Fibroblast of villous mesenchyme (primary cell): Measurements from ENCODE around the gene CLCN2. TPM values are rescaled to one million over a fixed set of nuclear protein-coding genes. Genes with fewer than 3 reads are reported as not detected.

Source experiments
- DNase-seq: peaks from one replicate; pipeline ENCODE4 v3.0.0-alpha.2; 2010; ENCODE audit warnings: low read depth
- H3K4me3 ChIP-seq: 2 replicates; pipeline ENCODE4 v1.5.1; 2011; ENCODE audit warnings: low read depth, mild to moderate bottlenecking, low read length
- total RNA-seq: library from RNA; depleted of rRNA; stranded (reverse); fragments of >200 nt; gene quantifications from 2 replicates; pipeline ENCODE4 v1.2.3, GENCODE V29; 2012
- TF ChIP-seq, protein P1 (sequence below): IDR thresholded peaks from 2 replicates; pipeline ENCODE4 v1.5.1; 2012; ENCODE audit warnings: low read depth, mild to moderate bottlenecking, low read length; ENCODE audit not compliant: insufficient read depth

Gene CLCN2
- total RNA-seq, 1 donor: 6.0 TPM

DNA sequence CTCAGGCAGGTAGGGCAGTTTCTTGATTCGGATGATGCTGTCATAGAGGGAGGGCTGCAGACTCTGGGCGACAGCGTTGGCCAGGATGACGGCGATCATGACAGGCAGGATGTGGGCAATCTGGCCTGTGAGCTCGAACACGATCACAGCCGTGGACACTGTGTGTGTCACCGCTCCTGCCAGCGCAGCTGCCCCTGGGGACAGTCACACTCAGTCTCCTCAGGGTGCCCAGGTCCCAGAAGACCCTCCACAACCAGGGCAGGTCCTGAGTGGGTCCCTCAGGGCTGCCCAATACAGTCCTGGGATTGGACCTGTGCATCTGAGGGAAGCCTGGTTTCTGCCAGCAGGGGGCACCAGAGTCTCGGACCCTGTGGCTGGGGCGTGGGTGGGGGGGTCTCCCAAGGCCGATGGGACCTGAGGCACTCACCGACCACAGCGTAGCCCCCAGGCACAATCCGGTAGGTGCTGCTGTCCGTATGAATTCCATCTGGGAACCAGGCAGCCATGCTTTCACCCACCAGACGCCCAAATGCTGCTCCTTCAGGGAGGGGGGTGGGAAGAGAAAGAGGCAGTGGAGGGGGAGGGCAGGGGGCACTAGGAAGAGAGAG is 7.2 kb downstream of the CLCN2 start:
- H3K4me3 ChIP-seq: no peak overlapping the region
- DNase-seq: no peak
- TF ChIP-seq, protein P1, sequence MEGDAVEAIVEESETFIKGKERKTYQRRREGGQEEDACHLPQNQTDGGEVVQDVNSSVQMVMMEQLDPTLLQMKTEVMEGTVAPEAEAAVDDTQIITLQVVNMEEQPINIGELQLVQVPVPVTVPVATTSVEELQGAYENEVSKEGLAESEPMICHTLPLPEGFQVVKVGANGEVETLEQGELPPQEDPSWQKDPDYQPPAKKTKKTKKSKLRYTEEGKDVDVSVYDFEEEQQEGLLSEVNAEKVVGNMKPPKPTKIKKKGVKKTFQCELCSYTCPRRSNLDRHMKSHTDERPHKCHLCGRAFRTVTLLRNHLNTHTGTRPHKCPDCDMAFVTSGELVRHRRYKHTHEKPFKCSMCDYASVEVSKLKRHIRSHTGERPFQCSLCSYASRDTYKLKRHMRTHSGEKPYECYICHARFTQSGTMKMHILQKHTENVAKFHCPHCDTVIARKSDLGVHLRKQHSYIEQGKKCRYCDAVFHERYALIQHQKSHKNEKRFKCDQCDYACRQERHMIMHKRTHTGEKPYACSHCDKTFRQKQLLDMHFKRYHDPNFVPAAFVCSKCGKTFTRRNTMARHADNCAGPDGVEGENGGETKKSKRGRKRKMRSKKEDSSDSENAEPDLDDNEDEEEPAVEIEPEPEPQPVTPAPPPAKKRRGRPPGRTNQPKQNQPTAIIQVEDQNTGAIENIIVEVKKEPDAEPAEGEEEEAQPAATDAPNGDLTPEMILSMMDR: peak; percentile 74

- TF ChIP-seq, protein P1: no peak
- DNase-seq: no peak
- no peak overlapping the region for H3K4me3 ChIP-seq
Measured at GRCh38 chr3:184353546-184353941, 7.9 kb downstream of the CLCN2 start.

DNA sequence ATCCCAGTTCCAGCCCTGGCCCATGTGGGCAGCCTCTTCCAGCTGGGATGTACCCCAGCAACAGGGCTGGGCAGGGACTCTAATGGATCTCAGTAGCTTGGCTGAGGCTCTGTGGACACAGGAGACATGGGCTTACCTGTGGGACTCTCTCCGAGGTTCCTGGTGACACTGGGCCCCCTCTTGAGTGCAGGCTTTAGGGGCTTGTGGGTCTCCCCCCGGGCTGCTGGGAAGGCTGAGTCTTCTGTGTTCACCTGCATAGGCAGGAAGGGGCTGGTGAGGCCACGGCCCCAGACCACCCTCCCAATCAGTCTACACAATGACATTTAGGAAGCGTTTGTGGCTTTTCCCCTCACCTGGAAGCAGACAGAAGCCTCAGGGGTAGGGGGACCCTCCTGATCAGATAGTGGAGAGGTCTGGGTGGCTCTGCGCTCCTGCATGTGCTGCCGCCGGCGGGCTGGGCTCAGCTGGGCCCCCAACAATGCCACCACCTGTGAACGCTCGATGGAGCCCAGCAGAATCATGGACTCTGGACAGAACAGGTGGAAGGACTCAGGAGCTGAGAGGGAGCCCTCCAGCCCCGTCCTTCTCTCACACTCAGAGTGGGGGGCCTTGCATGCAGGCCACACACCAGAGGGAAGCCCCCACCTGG is 8.4 kb downstream of the CLCN2 start:
- TF ChIP-seq, protein P1: no peak
- no peak overlapping the region for H3K4me3 ChIP-seq
- DNase-seq: no peak

GRCh38 chr3:184352149-184352785 is 9.1 kb downstream of the CLCN2 start:
- no peak for DNase-seq
- no peak overlapping the region for H3K4me3 ChIP-seq
- TF ChIP-seq, protein P1: no peak

DNA sequence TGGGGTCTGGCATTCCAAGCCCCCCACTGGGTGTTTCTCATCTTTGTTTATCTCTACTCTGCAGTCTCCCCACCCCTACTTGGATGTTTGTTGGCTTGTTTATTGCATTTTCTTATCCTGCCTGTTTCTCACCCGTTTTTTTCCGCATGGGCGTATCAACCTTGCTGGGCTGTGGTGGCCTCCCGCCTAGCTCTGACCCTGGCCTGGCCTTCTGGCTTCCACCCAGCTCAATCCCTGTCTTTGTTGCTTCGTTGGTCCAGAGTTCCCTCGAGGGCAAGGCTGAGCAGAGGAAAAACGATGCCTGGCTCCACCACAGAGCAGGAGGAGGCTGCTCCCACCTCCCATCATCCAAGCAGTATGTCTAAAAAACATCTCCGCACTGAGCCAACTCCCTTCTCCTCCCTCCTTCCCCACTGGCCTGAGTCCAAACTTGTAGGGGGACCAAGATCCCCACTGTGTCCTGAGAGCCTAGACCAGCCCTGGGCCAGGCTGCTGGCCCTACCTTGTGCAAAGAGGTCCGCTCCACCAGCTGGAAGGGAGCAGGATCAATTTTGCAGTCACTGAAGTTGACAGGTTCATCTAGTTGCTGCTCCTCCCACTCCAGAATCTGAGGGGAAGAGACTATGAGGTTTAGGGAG is 9.8 kb downstream of the CLCN2 start:
- H3K4me3 ChIP-seq: no peak overlapping the region
- DNase-seq: no peak
- TF ChIP-seq, protein P1: no peak

DNA sequence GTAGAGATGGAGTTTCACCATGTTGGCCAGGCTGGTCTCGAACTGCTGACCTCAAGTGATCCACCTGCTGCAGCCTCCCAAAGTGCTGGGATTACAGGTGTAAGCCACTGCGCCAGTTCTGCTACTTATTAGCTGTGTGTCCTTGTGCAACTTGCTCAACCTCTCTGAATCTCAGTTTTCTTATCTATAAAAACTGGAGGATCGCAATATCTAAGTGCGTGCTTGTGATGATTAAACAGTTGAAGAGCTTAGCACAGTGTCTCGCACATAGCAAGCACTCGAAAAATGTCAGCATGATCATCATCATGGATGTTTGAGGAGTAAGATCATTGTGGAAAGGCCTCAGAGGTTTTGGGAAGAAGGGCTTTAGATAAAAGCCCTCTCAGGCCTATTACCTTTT is 10.8 kb downstream of the CLCN2 start:
- H3K4me3 ChIP-seq: no peak overlapping the region
- TF ChIP-seq, protein P1: no peak
- no peak for DNase-seq
